Mesenteric fat pad (tissue), 1 donor: Measurements from ENCODE around the gene ECE1. TPM values are rescaled to one million over a fixed set of nuclear protein-coding genes. Genes with fewer than 3 reads are reported as not detected.
A peak's percentile ranks its signal among the peaks of the same experiment; 100 is the strongest.
"Not testable (repeated sequence)": the region's sequence is repeated elsewhere in the genome, so short reads cannot be mapped to it uniquely, and the experiment has no call there.

Experiments
- DNase-seq: peaks from one replicate; pipeline ENCODE4 v3.0.0-alpha.2; 2020; ENCODE audit warnings: low spot score
- total RNA-seq: library from RNA; stranded (reverse); fragmentation: NEBNext Ultra II Directional; extraction: Animal tissue kit (Norgen Biotek cat#: 25700); gene quantifications from one replicate; pipeline ENCODE4 v1.2.1, GENCODE V29; 2021
- donor health status: DM: yes; HTN: yes; CAD: no.

Gene ECE1
- total RNA-seq, 1 donor from 2014 or later, result 156 TPM

DNA sequence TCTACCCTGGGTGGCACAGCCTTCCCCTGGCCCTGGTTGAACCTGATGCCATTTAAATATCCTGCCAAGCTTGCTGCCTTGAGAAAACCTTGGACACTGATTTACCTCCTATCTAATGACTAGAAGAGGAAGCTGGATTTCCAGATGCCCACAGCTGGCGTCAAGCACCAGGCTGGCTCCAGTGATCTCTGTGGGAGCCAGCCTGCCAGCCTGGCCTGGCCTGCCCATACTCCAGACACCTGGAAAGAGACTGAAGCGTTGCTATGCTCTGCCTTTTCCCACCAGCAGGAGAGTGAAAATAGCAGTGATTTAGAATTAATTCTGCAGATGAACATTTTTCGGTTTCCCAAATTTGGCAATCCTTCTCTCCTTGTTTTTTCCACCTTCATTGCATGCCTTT is 102.0 kb downstream of the ECE1 start:
- DNase-seq, result no peak

DNA sequence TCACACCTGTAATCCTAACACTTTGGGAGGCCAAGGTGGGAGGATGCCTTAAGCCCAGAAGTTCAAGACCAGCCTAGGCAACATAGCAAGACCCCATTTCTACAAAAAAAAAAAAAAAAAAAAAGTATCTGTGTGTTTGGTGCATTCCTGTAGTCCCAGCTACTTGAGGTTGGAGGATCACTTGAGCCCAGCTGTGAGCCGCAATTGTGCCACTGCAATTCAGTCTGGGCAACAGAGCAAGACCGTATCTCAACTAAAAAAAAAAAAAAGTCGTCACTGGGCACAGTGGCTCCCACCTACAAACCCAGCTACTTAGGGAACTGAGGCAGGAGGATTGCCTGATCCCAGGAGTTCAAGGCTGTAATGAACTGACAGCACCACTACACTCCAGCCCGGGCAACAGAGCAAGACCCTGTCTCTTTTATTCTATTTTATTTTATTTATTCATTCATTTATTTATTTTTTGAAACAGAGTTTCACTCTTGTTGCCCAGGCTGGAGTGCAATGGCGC is 105.0 kb downstream of the ECE1 start:
- no peak for DNase-seq

DNA sequence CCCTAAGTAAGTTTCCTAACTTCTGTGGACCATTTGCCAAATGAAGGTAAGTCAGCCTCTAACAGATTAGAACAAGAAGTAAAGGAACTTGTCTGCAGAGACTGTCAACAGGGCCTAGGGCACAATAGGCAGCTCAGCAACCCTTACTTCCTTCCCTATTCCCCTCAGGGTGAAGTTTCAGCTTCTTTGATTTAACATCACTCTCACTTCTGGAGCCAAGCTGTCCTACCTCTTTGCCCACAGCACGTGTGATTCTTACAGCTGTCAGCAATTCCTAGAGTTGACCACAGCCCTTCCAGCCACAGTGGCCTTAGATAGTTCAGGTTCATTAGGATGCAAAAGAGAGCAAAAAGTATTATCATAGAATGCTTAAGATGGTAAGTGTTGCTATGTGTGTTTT is 106.0 kb downstream of the ECE1 start:
- no peak for DNase-seq

DNA sequence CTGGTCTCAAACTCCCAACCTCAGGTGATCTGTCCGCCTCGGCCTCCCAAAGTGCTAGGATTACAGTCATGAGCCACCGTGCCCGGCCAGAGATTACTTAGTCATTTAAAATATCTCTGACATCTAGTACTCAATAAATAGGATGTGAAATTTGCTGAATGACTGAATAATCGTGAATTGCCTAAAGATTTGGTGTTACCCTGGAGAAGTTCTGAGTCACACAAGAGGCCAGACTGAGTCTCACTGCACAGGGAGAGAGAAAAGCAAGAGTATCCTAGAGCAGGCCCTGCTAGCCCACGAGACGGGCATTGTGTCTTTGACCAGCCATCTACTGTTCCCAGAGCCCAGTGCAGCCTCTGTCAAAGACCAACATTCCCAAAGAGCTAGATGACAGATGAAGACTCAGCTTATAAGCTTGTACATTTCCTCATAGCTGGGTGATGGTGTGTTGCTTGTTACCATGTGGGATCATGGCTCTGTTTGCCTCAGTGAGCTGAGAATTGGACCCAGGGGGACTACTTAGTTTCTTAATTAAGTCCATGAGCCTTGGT is 108.0 kb downstream of the ECE1 start:
- DNase-seq, result no peak

DNA sequence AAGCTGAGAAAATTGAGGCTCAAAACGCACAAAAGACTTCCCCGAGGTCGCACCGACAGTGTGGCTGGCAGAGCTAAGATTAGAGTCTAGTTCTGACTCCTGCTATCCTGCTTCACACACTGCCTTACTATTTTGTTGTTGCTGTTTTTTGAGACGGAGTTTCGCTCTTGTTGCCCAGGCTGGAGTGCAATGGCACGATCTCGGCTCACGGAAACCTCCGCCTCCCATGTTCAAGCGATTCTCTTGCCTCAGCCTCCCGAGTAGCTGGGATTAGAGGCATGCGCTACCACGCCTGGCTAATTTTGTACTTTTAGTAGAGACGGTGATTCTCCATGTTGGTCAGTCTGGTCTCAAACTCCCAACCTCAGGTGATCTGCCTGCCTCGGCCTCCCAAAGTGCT is 112.0 kb downstream of the ECE1 start:
- not testable (repeated sequence) for DNase-seq

DNA sequence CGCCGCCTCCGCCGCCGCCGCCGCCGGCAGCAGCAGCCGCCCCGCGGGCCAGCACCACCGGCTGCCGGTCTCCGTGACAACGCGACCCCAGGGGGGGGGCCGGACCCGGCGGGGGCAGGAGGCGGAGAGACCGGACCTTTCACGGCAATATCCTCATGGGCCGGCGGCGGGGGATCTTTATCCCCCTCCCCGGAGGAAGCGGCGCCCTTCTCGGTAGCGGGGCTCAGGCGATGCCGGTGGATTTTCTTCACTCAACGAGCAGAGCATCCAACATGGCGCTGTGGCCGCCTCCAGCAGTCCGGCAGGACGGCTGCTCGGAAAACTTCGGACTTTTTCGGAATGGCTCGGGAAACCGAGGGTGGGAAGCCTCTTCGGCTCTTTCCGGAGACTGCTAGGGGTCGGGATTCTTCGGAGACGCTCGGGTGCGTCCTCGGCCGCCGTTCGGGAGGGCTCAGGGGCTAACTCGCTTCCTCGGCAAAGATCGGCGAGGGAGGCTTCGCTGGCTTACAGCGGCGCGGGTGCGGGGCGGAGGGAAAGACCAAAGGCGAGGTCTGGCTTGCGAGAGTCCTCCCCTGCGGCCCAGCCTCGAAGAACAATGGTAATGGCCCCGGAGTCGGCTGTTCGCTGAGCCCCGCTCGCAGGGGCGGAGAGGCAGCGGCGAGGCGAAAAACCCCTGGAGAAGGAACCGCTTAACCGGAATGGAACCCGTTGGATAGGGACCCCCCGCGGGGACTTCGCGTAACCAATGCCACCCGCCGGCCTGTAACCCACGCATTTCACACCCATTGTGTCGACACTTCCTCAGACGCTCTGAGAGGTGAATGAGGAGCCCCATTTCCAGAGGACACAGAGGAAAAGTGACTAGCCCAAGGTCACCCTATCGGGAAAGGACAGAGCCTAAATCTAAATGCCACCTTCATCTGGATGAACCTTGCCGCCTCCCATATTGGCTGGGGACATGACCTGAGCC is 113.4 kb downstream of the ECE1 start, which contains the start of gene EIF4G3:
Gene EIF4G3 (minus strand): TSS at position 312 of the 970 bp plus-strand sequence. CDS start 174,155 bp downstream, outside the sequence.
- peak; percentile 99 for DNase-seq

DNA sequence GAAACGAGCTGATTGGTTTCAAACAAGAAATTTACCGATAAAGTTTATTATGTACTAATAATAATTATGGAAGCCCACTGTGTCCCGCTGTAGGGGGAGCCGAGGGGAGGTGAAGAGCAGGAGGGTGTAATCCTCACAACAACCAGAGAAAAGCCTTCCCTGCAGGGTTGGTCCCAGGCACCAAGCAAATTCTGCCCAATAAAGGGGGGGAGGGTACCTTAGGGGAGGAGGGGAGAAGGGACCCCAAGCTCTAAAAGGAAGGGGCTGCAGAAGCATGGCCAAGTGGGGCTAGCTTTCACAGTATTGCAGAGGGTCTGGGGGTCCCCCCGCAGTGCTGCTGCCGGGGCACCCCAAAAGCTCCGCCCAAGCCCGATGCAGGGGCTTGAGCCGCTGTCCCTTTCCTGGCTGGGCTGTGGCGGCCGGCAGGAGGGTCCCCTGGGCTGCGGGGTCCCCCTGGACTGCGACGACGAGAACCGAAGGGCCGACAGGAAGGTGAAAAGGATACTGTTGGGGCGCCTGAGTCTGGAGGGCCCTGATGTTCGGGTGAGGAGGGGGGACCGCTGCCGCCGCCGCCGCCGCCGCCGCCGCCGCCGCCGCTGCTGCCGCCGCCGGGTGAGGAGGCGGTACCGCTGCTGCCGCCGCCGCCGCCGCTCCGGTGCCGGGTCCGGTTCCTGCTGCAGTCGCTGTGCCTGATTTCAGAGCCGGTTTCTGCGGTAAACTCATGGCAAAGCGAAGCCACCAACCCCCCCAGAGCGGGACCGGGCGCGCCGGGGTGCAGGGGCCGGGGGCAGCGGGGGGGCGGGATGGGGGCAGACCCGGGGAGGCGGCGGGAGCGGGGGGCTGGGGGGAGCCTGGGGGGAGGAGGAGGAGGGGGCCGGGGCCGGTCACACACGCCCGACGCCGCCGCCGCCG is 114.3 kb downstream of the ECE1 start:
- no peak for DNase-seq

DNA sequence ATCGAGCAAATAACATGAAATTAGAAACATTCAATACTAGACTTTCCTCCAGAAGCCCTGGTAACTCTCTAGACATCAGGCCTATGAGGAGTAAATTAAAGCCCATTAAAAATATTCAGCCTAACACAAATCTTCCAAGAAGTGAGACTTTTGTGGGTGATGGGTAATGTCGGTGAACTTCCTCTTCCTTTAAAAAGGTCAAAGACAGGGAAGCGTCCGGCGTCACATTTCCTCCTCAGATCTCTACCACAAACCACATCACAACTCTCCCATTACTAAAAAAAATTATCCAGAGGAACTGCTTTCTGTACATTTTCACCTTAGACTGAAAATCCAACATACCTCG is 115.0 kb downstream of the ECE1 start:
- DNase-seq, result no peak

DNA sequence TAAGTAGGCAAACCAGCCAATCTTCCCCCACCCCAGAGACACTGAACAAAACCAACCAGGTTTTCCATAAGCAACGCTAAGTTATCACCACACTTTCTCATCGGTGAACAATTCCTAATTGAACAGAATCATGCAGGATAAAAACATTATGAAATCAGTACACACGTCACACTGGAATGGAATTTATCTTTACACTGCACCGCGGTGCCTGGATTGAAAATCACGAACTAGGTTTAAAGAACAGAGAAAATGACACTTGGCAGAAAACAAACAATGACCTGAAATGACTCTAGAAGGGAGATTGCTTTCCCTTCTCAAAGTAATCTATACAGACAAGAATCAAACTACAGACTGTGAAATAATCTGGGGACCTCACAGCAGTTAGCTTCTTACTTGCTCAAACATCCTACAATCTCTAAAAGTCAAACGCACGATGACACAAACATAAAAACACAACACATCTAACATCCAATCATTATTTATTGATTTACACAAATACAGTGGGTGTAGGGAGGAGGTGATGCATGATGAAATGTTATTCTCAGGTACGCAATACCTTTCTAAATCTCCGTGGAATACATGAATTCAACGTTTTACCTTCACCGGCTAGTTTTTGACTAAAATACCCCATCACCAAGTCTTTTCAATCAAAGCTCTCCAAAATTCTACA is 115.5 kb downstream of the ECE1 start:
- no peak for DNase-seq

DNA sequence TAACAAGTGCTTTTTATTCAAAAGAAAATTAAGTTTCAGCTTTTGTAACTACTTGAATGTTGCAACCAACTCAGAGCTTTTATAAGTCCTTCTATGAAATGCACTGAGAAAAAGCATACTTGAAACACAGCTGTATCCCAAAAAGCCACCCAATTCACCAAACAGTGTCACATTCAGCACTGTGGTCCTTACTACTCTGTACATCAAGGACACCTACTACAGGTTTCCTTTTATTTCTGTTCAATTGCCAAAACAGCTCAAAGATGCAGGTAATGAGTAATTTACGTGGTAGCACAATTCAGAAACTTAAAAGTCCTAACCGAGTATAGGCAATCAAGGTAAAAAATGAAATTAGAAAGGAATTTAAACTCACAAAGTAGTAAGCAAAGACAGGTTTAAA is 116.0 kb downstream of the ECE1 start:
- no peak for DNase-seq

DNA sequence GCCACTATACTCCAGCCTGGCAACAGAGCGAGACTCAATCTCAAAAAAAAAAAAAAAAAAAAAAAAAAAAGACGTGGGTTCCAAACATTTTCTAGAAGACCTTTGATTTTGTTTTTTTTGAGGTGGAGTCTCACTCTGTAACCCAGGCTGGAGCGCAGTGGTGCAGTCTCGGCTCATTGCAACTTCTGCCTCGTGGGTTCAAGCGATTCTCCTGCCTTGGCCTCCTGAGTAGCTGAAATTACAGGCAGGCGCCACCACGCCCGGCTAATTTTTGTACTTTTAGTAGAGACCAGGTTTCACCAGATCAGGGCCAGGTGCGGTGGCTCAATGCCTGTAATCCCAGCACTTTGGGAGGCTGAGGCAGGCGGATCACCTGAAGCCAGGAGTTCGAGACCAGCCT is 117.2 kb downstream of the ECE1 start:
- not testable (repeated sequence) for DNase-seq

DNA sequence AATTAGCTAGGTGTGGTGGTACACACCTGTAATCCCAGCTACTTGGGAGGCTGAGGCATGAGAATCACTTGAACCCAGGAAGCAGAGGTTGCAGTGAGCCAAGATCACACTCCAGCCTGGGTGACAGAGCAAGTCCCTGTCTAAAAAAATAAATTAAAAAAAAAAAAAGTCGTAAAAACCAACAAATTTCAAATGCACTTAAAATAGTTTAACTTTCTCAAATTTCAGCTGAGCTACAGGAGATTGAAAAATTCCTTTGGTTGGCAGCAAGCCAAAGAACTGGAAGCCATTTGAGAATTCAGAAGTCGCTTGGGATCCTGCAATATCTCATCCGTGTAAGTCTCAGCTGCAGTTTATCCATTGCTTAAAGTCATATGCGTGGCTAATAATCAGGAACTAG is 119.4 kb downstream of the ECE1 start:
- DNase-seq, result not testable (repeated sequence)

DNA sequence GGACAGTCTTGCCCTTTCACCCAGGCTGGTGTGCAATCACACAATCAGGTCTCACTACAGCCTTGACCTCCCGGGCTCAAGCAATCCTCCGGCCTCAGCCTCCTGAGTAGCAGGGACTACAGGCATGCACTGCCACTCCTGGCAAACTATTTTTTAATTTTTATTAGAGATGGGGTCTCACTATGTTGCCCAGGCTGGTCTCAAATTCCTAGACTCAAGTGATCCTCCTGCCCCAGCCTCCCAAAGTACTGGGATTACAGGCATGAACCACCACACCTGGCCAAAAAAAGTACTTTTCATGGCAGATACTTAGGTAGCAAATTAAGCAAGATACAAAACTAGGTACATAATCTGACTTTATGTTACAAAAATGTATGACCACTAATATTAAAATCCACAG is 121.8 kb downstream of the ECE1 start:
- no peak for DNase-seq

Other genes with a start within 250 kb of the ECE1 start
- 71.7 TPM for gene EIF4G3, start 113.6 kb downstream of the ECE1 start, total RNA-seq
- gene NBPF3, start 149.7 kb upstream of the ECE1 start, total RNA-seq, result 11.2 TPM
- gene ALPL, start 219.0 kb upstream of the ECE1 start, total RNA-seq, result 129 TPM